Activated T-cell treated with anti-CD3 and anti-CD28 coated beads, Interleukin-2, amount 50 U/mL, for 24 hours (primary cell): Measurements from ENCODE around the gene TMC3.
A peak's percentile ranks its signal among the peaks of the same experiment; 100 is the strongest.

Experiments used
- DNase-seq: peaks from one replicate; pipeline ENCODE4 v3.0.0-alpha.2; 2020
- H3K27ac Mint-ChIP-seq: 2 replicates; pipeline ENCODE4 v1.8.0; 2020; ENCODE audit warnings: mild to moderate bottlenecking, mixed read lengths
- H3K27me3 Mint-ChIP-seq: 2 replicates; pipeline ENCODE4 v1.8.0; 2020; ENCODE audit warnings: mixed read lengths
- H3K36me3 Mint-ChIP-seq: 2 replicates; pipeline ENCODE4 v1.8.0; 2020; ENCODE audit warnings: low read depth, mixed read lengths
- H3K4me1 Mint-ChIP-seq: 2 replicates; pipeline ENCODE4 v1.8.0; 2020; ENCODE audit warnings: low read depth, mixed read lengths
- H3K4me3 Mint-ChIP-seq: 2 replicates; pipeline ENCODE4 v1.8.0; 2020; ENCODE audit warnings: mild to moderate bottlenecking, moderate library complexity, mixed read lengths
- H3K9me3 Mint-ChIP-seq: 2 replicates; pipeline ENCODE4 v1.8.0; 2020; ENCODE audit warnings: mixed read lengths

TMC3 gene

GRCh38 chr15:81330366-81331090 is 43.5 kb downstream of the TMC3 start:
- no peaks in the 10 kb centered on the region for H3K9me3 Mint-ChIP-seq
- H3K4me1 Mint-ChIP-seq: peaks cover 24% of the 10 kb centered on the region
- DNase-seq: no peak
- H3K27ac Mint-ChIP-seq: no peak overlapping the region
- no peaks in the 10 kb centered on the region for H3K27me3 Mint-ChIP-seq
- no peaks in the 10 kb centered on the region for H3K36me3 Mint-ChIP-seq
- H3K4me3 Mint-ChIP-seq: peak overlapping the region; percentile 30

- Mint-ChIP-seq H3K36me3 (peaks cover 1% of the 10 kb centered on the region), H3K9me3 (no peaks in the 10 kb centered on the region), H3K4me3 (no peak overlapping the region), H3K27ac (no peak overlapping the region), H3K4me1 (peaks cover 31% of the 10 kb centered on the region), H3K27me3 (no peaks in the 10 kb centered on the region)
- DNase-seq: no peak
Observed at GRCh38 chr15:81329446-81329845, 44.6 kb downstream of the TMC3 start.

- Mint-ChIP-seq H3K27ac (no peak overlapping the region), H3K9me3 (no peaks in the 10 kb centered on the region), H3K27me3 (no peaks in the 10 kb centered on the region), H3K4me1 (peaks cover 39% of the 10 kb centered on the region), H3K4me3 (no peak overlapping the region), H3K36me3 (peaks cover 5% of the 10 kb centered on the region)
- no peak for DNase-seq
Observed at GRCh38 chr15:81327516-81327915, 46.5 kb downstream of the TMC3 start.

GRCh38 chr15:81326466-81327212 is 47.4 kb downstream of the TMC3 start:
- H3K27ac Mint-ChIP-seq: no peak overlapping the region
- no peaks in the 10 kb centered on the region for H3K9me3 Mint-ChIP-seq
- DNase-seq: no peak
- no peak overlapping the region for H3K4me3 Mint-ChIP-seq
- H3K36me3 Mint-ChIP-seq: peaks cover 13% of the 10 kb centered on the region
- H3K4me1 Mint-ChIP-seq: peaks cover 44% of the 10 kb centered on the region
- H3K27me3 Mint-ChIP-seq: no peaks in the 10 kb centered on the region

GRCh38 chr15:81323944-81324881 is 49.8 kb downstream of the TMC3 start, which contains the start of gene STARD5:
Gene STARD5 (minus strand): TSS chr15:81324141. CDS start chr15:81324099, 42 bp downstream.
- peak within 1 kb of the TSS; percentile 98 for H3K4me3 Mint-ChIP-seq
- peaks cover 29% of the 10 kb centered on the region for H3K36me3 Mint-ChIP-seq
- DNase-seq: peak; percentile 97
- no peaks in the 10 kb centered on the region for H3K27me3 Mint-ChIP-seq
- no peaks in the 10 kb centered on the region for H3K9me3 Mint-ChIP-seq
- H3K27ac Mint-ChIP-seq: peak within 1 kb of the TSS; percentile 95
- peaks cover 37% of the 10 kb centered on the region for H3K4me1 Mint-ChIP-seq

- peaks cover 36% of the 10 kb centered on the region for H3K36me3 Mint-ChIP-seq
- peaks cover 37% of the 10 kb centered on the region for H3K4me1 Mint-ChIP-seq
- H3K27me3 Mint-ChIP-seq: no peaks in the 10 kb centered on the region
- no peak for DNase-seq
- peak overlapping the region; percentile 98 for H3K4me3 Mint-ChIP-seq
- peak overlapping the region; percentile 89 for H3K27ac Mint-ChIP-seq
- H3K9me3 Mint-ChIP-seq: no peaks in the 10 kb centered on the region
Observed at GRCh38 chr15:81323559-81323943, 50.5 kb downstream of the TMC3 start.

- Mint-ChIP-seq H3K9me3 (no peaks in the 10 kb centered on the region), H3K4me3 (peak overlapping the region; percentile 52)
- DNase-seq: no peak
Observed at GRCh38 chr15:81322676-81323253, 51.2 kb downstream of the TMC3 start.

GRCh38 chr15:81321667-81322066 is 52.3 kb downstream of the TMC3 start:
- H3K27ac Mint-ChIP-seq: no peak overlapping the region
- no peak for DNase-seq
- H3K9me3 Mint-ChIP-seq: no peaks in the 10 kb centered on the region
- H3K4me1 Mint-ChIP-seq: peaks cover 34% of the 10 kb centered on the region
- no peak overlapping the region for H3K4me3 Mint-ChIP-seq
- peaks cover 55% of the 10 kb centered on the region for H3K36me3 Mint-ChIP-seq
- no peaks in the 10 kb centered on the region for H3K27me3 Mint-ChIP-seq

More at GRCh38 chr15:81322676-81323253, 51.2 kb downstream of the TMC3 start:
- Mint-ChIP-seq H3K27ac (no peak overlapping the region), H3K4me1 (peaks cover 37% of the 10 kb centered on the region), H3K27me3 (no peaks in the 10 kb centered on the region), H3K36me3 (peaks cover 44% of the 10 kb centered on the region)

GRCh38 chr15:81317642-81318017 is 56.4 kb downstream of the TMC3 start:
- Mint-ChIP-seq H3K36me3 (peaks cover 80% of the 10 kb centered on the region), H3K4me1 (peaks cover 48% of the 10 kb centered on the region), H3K27ac (peak overlapping the region; percentile 42), H3K27me3 (no peaks in the 10 kb centered on the region), H3K9me3 (no peaks in the 10 kb centered on the region), H3K4me3 (no peak overlapping the region)
- no peak for DNase-seq

GRCh38 chr15:81316267-81316666 is 57.7 kb downstream of the TMC3 start:
- peak overlapping the region; percentile 74 for H3K27ac Mint-ChIP-seq
- peaks cover 53% of the 10 kb centered on the region for H3K4me1 Mint-ChIP-seq
- no peaks in the 10 kb centered on the region for H3K9me3 Mint-ChIP-seq
- no peak for DNase-seq
- peaks cover 86% of the 10 kb centered on the region for H3K36me3 Mint-ChIP-seq
- no peak overlapping the region for H3K4me3 Mint-ChIP-seq
- H3K27me3 Mint-ChIP-seq: no peaks in the 10 kb centered on the region

GRCh38 chr15:81315452-81316175 is 58.4 kb downstream of the TMC3 start:
- Mint-ChIP-seq H3K4me3 (no peak overlapping the region), H3K27me3 (no peaks in the 10 kb centered on the region), H3K27ac (peak overlapping the region; percentile 74), H3K36me3 (peaks cover 89% of the 10 kb centered on the region), H3K4me1 (peaks cover 59% of the 10 kb centered on the region), H3K9me3 (no peaks in the 10 kb centered on the region)
- no peak for DNase-seq

- Mint-ChIP-seq H3K36me3 (peaks cover 91% of the 10 kb centered on the region), H3K4me3 (no peak overlapping the region), H3K9me3 (no peaks in the 10 kb centered on the region), H3K27ac (peak overlapping the region; percentile 86), H3K4me1 (peaks cover 67% of the 10 kb centered on the region), H3K27me3 (no peaks in the 10 kb centered on the region)
- DNase-seq: peak; percentile 30
Observed at GRCh38 chr15:81314378-81314777, 59.6 kb downstream of the TMC3 start.

- Mint-ChIP-seq H3K9me3 (no peaks in the 10 kb centered on the region), H3K36me3 (peaks cover 91% of the 10 kb centered on the region), H3K27ac (peak overlapping the region; percentile 63), H3K4me3 (no peak overlapping the region), H3K27me3 (no peaks in the 10 kb centered on the region), H3K4me1 (peaks cover 74% of the 10 kb centered on the region)
- no peak for DNase-seq
Observed at GRCh38 chr15:81313686-81314085, 60.3 kb downstream of the TMC3 start.
